HepG2 (cell line): ENCODE results near the gene ITCH. TPM values are rescaled to one million over a fixed set of nuclear protein-coding genes. Genes with fewer than 3 reads are reported as not detected.

Source experiments
- ATAC-seq: fragments of 200-7000 bp; cut with Tn5 transposase; 3 replicates; pipeline ENCODE4 v1.9.1; 2020; ENCODE audit warnings: mild to moderate bottlenecking, moderate library complexity
- BruUV-seq: library from RNA; stranded (reverse); fragments of 400-500 nt; replicated peaks from 2 replicates; lab custom pipeline; 2021; lab: Mats Ljungman, UMichigan
- CTCF ChIA-PET: fragments of 300-600 bp; formaldehyde crosslinking; extraction: SDS; loops from one replicate; lab custom pipeline; 2021; ENCODE audit warnings: low total read pairs, inconsistent platforms, low intra/inter-chr PET ratio; lab: Yijun Ruan, JAX
- POLR2A ChIA-PET: fragments of 350-600 bp; sonication (Branson Sonifier 250); formaldehyde crosslinking; loops from one replicate; lab custom pipeline; 2020; ENCODE audit warnings: antibody characterized with exemption, inconsistent platforms; lab: Yijun Ruan, JAX
- DNase-seq: peaks from one replicate; pipeline ENCODE4 v3.0.0-alpha.2; 2015; ENCODE audit warnings: low spot score
- FAIRE-seq: peaks from 3 replicates; lab custom pipeline; 2011; peaks lifted over from hg19 to GRCh38; lab: Jason Lieb, UNC
- H2AFZ ChIP-seq: one replicate; pipeline ENCODE4 v1.6.1; 2011; ENCODE audit warnings: low read length, inconsistent platforms
- H3K27ac ChIP-seq: fragments of 300-600 bp; 3 replicates; pipeline ENCODE4 v1.8.0; 2011; ENCODE audit warnings: mixed run types, mild to moderate bottlenecking, mixed read lengths, low read length, inconsistent platforms; ENCODE audit not compliant: insufficient read depth; ENCODE audit errors: extremely low read length
- H3K27me3 ChIP-seq, 2 experiments: fragments of 200-600 bp in 1 of 2; 2 replicates in 1 of 2; 3 replicates in 1 of 2; pipeline versions ENCODE4 v1.6.0 to v1.8.0; 2011; ENCODE audit warnings: low read length in 2 of 2, mild to moderate bottlenecking in 2 of 2, moderate library complexity in 2 of 2, inconsistent platforms in 1 of 2; ENCODE audit not compliant: insufficient read depth in 2 of 2, control insufficient read depth in 1 of 2
- H3K36me3 ChIP-seq, 2 experiments: fragments of 200-600 bp in 1 of 2; replicated peaks in 1 of 2; 2 replicates in 1 of 2; 3 replicates in 1 of 2; pipeline versions ENCODE4 v1.5.1 to v1.8.0; 2011; ENCODE audit warnings: low read length in 2 of 2, inconsistent platforms in 1 of 2; ENCODE audit not compliant: insufficient read depth in 2 of 2, control insufficient read depth in 1 of 2
- H3K4me1 ChIP-seq: 2 replicates; pipeline ENCODE4 v1.5.1; 2012; ENCODE audit warnings: low read length, inconsistent platforms; ENCODE audit not compliant: insufficient read depth
- H3K4me2 ChIP-seq: 2 replicates; pipeline ENCODE4 v1.6.0; 2011; ENCODE audit warnings: low read depth, low read length, inconsistent platforms
- H3K4me3 ChIP-seq, 3 experiments: fragments of 200-600 bp in 1 of 3; sonication (generic), shearing (Covaris generic) in 1 of 3; replicated peaks in 1 of 3; 2 replicates each; pipeline ENCODE4 v1.5.1; 2011 to 2016; ENCODE audit warnings: low read length in 3 of 3, inconsistent platforms in 2 of 3, low read depth in 2 of 3, mild to moderate bottlenecking in 2 of 3, control low read depth in 1 of 3, mixed read lengths in 1 of 3; ENCODE audit not compliant: insufficient read depth in 1 of 3
- H3K79me2 ChIP-seq: one replicate; pipeline ENCODE4 v1.6.1; 2011; ENCODE audit warnings: low read length, inconsistent platforms; ENCODE audit not compliant: insufficient read depth
- H3K9ac ChIP-seq: 2 replicates; pipeline ENCODE4 v1.6.0; 2011; ENCODE audit warnings: mild to moderate bottlenecking, low read depth, low read length, inconsistent platforms; ENCODE audit not compliant: insufficient read depth
- H3K9me3 ChIP-seq: 2 replicates; pipeline ENCODE4 v1.5.1; 2012; ENCODE audit warnings: mild to moderate bottlenecking, low read length
- H4K20me1 ChIP-seq: 2 replicates; pipeline ENCODE4 v1.6.0; 2011; ENCODE audit warnings: inconsistent platforms, mild to moderate bottlenecking, low read length, moderate library complexity; ENCODE audit not compliant: insufficient read depth
- GZF1 ChIP-seq: sonication (generic); formaldehyde crosslinking; IDR thresholded peaks from 2 replicates; pipeline ENCODE4 v1.5.1; 2020; ENCODE audit warnings: mild to moderate bottlenecking, missing genetic modification reagents
- KDM5A ChIP-seq: fragments of 200-600 bp; sonication (generic); IDR thresholded peaks from 2 replicates; pipeline ENCODE4 v1.7.0; 2018; ENCODE audit warnings: antibody characterized with exemption, mild to moderate bottlenecking, low read length, borderline replicate concordance
- KMT2A ChIP-seq: sonication (generic); formaldehyde crosslinking; IDR thresholded peaks from 2 replicates; pipeline ENCODE4 v1.4.0; 2020; ENCODE audit warnings: missing genetic modification reagents
- MYC ChIP-seq: sonication (generic); formaldehyde crosslinking; IDR thresholded peaks from 2 replicates; pipeline ENCODE4 v1.9.0; 2021; ENCODE audit warnings: missing genetic modification reagents, borderline replicate concordance
- SUZ12 ChIP-seq: fragments of 150-350 bp; IDR thresholded peaks from 2 replicates; pipeline ENCODE4 v1.6.1; 2014; ENCODE audit warnings: low read depth, low read length
- ZNF484 ChIP-seq: sonication (generic); formaldehyde crosslinking; IDR thresholded peaks from 2 replicates; pipeline ENCODE4 v1.5.1; 2020; ENCODE audit warnings: mild to moderate bottlenecking, low read depth, missing genetic modification reagents, borderline replicate concordance
- ZNF558 ChIP-seq: sonication (generic); formaldehyde crosslinking; IDR thresholded peaks from 2 replicates; pipeline ENCODE4 v1.9.0; 2022; ENCODE audit warnings: mild to moderate bottlenecking, missing genetic modification reagents, borderline replicate concordance
- ZNF577 ChIP-seq: sonication (generic); formaldehyde crosslinking; IDR thresholded peaks from 2 replicates; pipeline ENCODE4 v1.4.0; 2020; ENCODE audit warnings: mild to moderate bottlenecking, low read depth, missing genetic modification reagents, borderline replicate concordance
- ZNF761 ChIP-seq: sonication (generic); formaldehyde crosslinking; conservative IDR thresholded peaks from 2 replicates; pipeline ENCODE4 v1.4.0; 2020; ENCODE audit warnings: mild to moderate bottlenecking, missing genetic modification reagents
- WGBS: methylation state at CpG from one replicate; pipeline ENCODE4 v1.1.6; 2017; ENCODE audit warnings: low lambda C conversion rate; 5-methylcytosine and 5-hydroxymethylcytosine counted together
- in situ Hi-C: cut with HindIII; loops from 2 replicates; pipeline ENCODE4 v1.10.0; 2017; ENCODE audit warnings: low pct_unique_long_range_greater_than_20kb; ENCODE audit not compliant: extremely low pct_ligation_motif_present
- intact Hi-C: fragments of 100-400 bp; cut with micrococcal nuclease; formaldehyde crosslinking; loops from one replicate; pipeline ENCODE4 v1.10.0; 2022; ENCODE audit not compliant: unreplicated experiment
- polyA plus RNA-seq, 8 experiments: library from polyadenylated mRNA; depleted of rRNA in 3 of 8; stranded (reverse) in 7 of 8; unstranded in 1 of 8; fragments of >200 nt; fragmentation: Illumina TruSeq in 4 of 8; extraction: Trizol in 4 of 8; gene quantifications; 2 replicates each; pipeline versions ENCODE4 v1.2.1 to v1.2.3, GENCODE V29; 2011 to 2016; ENCODE audit warnings: low read depth in 4 of 8, missing spikeins in 1 of 8, mixed read lengths in 1 of 8; ENCODE audit not compliant: insufficient read depth in 1 of 8
- total RNA-seq, 5 experiments: library from RNA; depleted of rRNA; stranded (reverse); fragments of >200 nt; fragmentation: Illumina TruSeq; extraction: Trizol; gene quantifications; 2 replicates each; pipeline ENCODE4 v1.2.3, GENCODE V29; 2016; ENCODE audit warnings: low read depth in 1 of 5

Gene ITCH
- total and polyA plus RNA-seq, 2 of the 13 experiments (the other 11 are each of a cell fraction or from before 2014, with no cell fraction given) = 20.5 to 112 TPM

DNA sequence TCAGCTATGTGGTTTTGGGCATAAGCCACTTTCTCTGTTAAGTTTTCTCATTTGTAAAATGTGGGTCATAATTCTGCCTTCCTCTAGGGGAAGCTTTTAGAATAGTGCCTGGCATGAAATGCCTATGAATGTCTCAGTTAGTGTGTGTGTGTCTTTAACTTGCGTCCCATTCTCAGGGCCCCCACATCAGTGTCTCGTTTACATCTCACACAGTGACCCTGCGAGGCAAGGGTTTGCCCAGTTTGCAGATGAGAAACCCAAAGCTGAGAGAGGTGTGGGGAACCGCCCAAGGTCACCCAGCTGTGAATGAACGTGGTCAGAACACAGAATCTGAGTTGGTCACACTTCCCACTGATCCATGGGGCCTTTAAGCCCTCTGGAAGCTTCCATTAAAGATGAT lies 167.3 kb downstream of the ITCH start:
- Histone ChIP-seq H4K20me1 (peaks cover 10% of the 10 kb centered on the region), H3K4me2 (no peak overlapping the region), H2AFZ (no peak overlapping the region), H3K36me3 (peaks cover 59 to 85% of the 10 kb centered on the region in 2 experiments), H3K4me1 (peaks cover 18% of the 10 kb centered on the region), H3K4me3 (no peak overlapping the region), H3K9ac (no peak overlapping the region), H3K27ac (no peak overlapping the region), H3K27me3 (no peaks in the 10 kb centered on the region), H3K79me2 (peaks cover 21% of the 10 kb centered on the region), H3K9me3 (no peaks in the 10 kb centered on the region)
- no TSS peak for BruUV-seq
- TF ChIP-seq KDM5A (no peak), ZNF558 (CRISPR knock-in tag) (0 out of 2 replicates have a peak, but pooled peaks have one; percentile 31)
- ATAC-seq (no peak), FAIRE-seq (no peak), DNase-seq (no peak)
- in situ Hi-C loops = no loop called here
- ChIA-PET POLR2A (interaction anchor here (0.6 kb wide), 1 partner anchor 14 kb away, joined by 3 read pairs; the partner anchor contains the start of gene DYNLRB1), CTCF (no interaction called here)
- intact Hi-C loops = no loop called here
- WGBS = 95% methylated on average over 5 of the region's 5 CpGs

DNA sequence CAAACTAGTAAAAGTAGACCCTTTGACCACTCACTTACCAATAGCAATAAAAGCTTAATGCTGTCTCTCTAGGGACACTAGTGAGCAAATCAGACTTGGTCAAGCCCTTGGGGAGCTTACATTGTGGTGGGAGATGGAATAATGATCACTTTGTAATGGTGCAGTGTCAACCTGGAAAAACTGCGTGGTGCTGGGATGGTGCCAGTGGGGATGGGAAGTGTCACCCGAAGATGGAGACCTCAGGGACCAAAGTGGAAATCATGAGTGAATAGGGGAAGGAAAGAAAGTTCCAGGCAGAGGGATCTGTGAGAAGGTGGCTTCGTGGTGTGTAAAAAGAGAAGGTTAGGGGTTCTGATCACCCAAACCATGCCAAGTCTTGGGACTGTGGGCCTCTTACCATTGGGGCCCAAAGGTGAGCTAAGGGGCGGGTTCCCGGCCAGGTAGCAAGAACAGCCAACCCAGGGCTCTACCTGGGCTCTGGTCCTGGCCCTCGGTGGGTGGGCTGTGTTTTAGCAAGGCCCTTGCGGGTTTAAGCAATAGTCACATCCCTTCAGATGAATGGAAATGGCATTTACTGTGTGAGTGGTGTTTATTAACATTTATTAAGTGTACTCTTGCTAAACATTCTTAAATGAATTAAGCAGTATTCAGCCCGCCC lies 168.7 kb downstream of the ITCH start:
- in situ Hi-C loops = no loop called here
- 0 out of 2 replicates have a peak, but pooled peaks have one; percentile 8 for TF ChIP-seq MYC (CRISPR knock-in tag)
- TF ChIP-seq ZNF484 (CRISPR knock-in tag) = no peak
- no peak for TF ChIP-seq KMT2A
- TF ChIP-seq ZNF761 = no peak
- TF ChIP-seq ZNF577 = no peak
- TF ChIP-seq SUZ12 = no peak
- no peak for TF ChIP-seq GZF1 (CRISPR knock-in tag)
- TF ChIP-seq, all 625 proteins: peak for 1
- no peak for DNase-seq
- H3K4me2 ChIP-seq = no peak overlapping the region
- ChIA-PET POLR2A (interaction anchor here (0.9 to 1.2 kb wide), 2 partner anchors 16 kb away, joined by 5 read pairs; partner anchors contain the start of gene DYNLRB1), CTCF (no interaction called here)
- H3K27ac ChIP-seq = no peak overlapping the region
- no peaks in the 10 kb centered on the region for H3K9me3 ChIP-seq
- H3K9ac ChIP-seq = no peak overlapping the region
- no peak for ATAC-seq
- no peaks in the 10 kb centered on the region for H3K27me3 ChIP-seq
- H3K4me3 ChIP-seq = no peak overlapping the region
- H3K4me1 ChIP-seq = peaks cover 4% of the 10 kb centered on the region
- no peak for FAIRE-seq
- peaks cover 4% of the 10 kb centered on the region; the same call in 1 of the 2 replicates for H4K20me1 ChIP-seq
- peaks cover 71 to 93% of the 10 kb centered on the region in 2 experiments for H3K36me3 ChIP-seq
- no TSS peak for BruUV-seq
- peaks cover 15% of the 10 kb centered on the region for H3K79me2 ChIP-seq
- H2AFZ ChIP-seq = no peak overlapping the region
- WGBS = 98% methylated on average over 8 of the region's 8 CpGs
- intact Hi-C loops = no loop called here
